Measurements from ENCODE around the gene SLC9A5.

DNA sequence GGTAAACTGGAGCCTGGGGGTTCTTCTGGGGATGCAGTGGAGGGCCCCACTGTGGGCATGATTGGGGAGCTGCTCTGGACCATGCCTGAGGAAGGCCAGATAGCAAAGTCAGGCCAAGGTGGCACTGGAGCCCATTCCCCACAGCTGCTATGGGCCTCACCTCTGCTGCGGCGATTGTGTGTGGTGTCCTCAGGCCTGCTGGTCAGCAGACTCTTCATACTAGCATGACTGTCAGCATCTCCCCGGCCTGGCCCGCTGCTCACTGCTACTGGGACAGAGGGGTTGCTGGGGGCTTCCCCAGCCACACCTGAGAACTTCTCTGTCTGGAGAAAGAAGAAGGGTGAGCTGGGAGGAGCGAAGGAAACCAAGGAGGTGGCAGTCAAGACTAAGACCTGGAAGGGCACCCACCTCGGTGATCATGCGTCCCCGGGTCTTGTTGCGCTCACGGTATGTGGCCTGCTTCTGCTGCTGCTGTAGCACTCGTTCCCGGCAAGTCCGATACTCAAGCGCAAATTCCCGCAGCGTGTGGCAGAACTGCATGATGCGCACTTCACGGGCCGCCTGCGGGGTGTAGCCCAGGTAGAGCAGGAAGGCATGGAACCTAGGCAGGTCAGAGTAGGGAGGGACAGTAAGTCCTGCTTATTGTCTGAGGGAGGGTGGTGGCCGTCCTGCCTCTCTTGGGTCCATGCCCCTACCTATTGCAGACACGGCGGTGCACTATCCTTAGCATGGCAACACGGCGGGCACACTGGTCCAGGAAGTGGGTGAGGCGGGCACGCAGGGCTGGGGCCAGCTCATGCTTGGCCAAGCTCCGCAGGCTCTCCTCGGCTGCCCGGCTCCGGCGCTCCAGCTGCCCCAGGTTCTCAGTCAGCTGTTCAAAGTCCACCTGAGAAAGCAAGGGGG, 18.6 kb upstream of the SLC9A5 start:
- TF ChIP-seq, protein P1, sequence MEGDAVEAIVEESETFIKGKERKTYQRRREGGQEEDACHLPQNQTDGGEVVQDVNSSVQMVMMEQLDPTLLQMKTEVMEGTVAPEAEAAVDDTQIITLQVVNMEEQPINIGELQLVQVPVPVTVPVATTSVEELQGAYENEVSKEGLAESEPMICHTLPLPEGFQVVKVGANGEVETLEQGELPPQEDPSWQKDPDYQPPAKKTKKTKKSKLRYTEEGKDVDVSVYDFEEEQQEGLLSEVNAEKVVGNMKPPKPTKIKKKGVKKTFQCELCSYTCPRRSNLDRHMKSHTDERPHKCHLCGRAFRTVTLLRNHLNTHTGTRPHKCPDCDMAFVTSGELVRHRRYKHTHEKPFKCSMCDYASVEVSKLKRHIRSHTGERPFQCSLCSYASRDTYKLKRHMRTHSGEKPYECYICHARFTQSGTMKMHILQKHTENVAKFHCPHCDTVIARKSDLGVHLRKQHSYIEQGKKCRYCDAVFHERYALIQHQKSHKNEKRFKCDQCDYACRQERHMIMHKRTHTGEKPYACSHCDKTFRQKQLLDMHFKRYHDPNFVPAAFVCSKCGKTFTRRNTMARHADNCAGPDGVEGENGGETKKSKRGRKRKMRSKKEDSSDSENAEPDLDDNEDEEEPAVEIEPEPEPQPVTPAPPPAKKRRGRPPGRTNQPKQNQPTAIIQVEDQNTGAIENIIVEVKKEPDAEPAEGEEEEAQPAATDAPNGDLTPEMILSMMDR (IDR thresholded peaks at IDR 0.05; ENCODE audit: extremely low read depth in 1 of 2, insufficient read depth in 1 of 2, low read depth in 1 of 2, low read length in 2 of 2): no peak
- no peak for TF ChIP-seq EZH2 (IDR thresholded peaks at IDR 0.05; ENCODE audit: borderline replicate concordance, low read depth, low read length, severe bottlenecking)
- TF ChIP-seq, protein P2, sequence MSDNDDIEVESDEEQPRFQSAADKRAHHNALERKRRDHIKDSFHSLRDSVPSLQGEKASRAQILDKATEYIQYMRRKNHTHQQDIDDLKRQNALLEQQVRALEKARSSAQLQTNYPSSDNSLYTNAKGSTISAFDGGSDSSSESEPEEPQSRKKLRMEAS (IDR thresholded peaks at IDR 0.05; ENCODE audit: insufficient read depth, insufficient read length): no peak
- TF ChIP-seq POLR2A (IDR thresholded peaks at IDR 0.05; ENCODE audit: low read depth, low read length): no peak
- TF ChIP-seq FOS (IDR thresholded peaks at IDR 0.05; ENCODE audit: borderline replicate concordance, insufficient read depth, low read length): no peak
- no peak for TF ChIP-seq MYC (IDR thresholded peaks at IDR 0.05; ENCODE audit: low read depth, low read length)
- no peak for TF ChIP-seq JUN (IDR thresholded peaks at IDR 0.05; ENCODE audit: borderline replicate concordance, insufficient read depth, insufficient read length, low read depth)

All from endothelial cell of umbilical vein (primary cell).